HG03457 (cell line): ENCODE measurements around the gene CBFB.
"Not testable (repeated sequence)": the region's sequence is repeated elsewhere in the genome, so short reads cannot be mapped to it uniquely, and the experiment has no call there.

Experiments used
- ATAC-seq: cut with Tn5 transposase; IDR thresholded peaks from one replicate; pipeline ENCODE4 v1.9.1; 2021; ENCODE audit warnings: moderate number of reproducible peaks; ENCODE audit not compliant: unreplicated experiment

The CBFB gene

GRCh38 chr16:67120025-67120424 is 91.1 kb downstream of the CBFB start:
- ATAC-seq = no peak

GRCh38 chr16:67122799-67123198 is 93.8 kb downstream of the CBFB start:
- not testable (repeated sequence) for ATAC-seq

- no peak for ATAC-seq
These were observed 99.5 kb downstream of the CBFB start for GRCh38 chr16:67128417-67128816.

DNA sequence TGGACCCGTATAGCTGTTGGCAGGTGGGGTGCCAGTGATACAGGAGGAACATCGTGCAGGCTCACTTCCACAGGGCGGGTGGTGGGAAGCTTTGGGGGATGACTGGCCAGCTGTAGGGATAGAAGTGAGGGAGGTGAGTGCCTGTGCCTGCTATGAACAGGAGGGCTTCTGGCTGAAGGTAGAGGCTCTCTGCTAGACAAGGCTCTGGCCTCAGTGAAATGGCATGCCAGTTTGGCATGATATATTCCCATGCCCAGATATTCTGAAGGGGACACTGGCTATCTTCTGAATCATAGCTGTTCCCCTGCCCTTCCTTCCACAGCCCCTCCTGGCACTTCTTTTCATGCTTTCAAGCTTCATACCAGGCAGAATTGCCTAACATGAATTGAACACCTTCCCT is 99.9 kb downstream of the CBFB start:
- no peak for ATAC-seq

- ATAC-seq = no peak
These were observed 100.5 kb downstream of the CBFB start for GRCh38 chr16:67129422-67129821.

- ATAC-seq = no peak
These were observed 108.7 kb downstream of the CBFB start for GRCh38 chr16:67137605-67138004.

- no peak for ATAC-seq
These were observed 112.4 kb downstream of the CBFB start for GRCh38 chr16:67141391-67141790.

GRCh38 chr16:67142342-67142741 is 113.4 kb downstream of the CBFB start:
- ATAC-seq = no peak

DNA sequence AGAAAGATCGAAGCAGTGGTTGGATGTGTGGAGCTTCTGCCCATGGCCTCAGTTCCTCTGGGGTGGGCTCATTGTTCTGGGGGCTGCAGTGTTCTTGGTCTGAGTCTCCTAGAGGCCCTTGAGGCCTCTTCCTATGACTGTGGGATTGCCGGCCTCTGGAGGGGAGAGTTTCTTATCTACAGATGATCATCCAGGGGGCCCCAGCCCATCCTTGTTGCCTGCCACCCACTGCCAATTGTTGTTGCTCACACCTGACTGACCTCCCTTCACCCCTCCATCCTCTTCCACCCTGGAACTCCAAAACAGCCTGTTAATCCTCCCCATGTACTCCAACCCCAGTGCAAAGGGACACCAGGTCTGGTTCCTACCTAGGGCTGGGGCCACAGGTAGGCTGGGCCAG is 116.0 kb downstream of the CBFB start:
- no peak for ATAC-seq

DNA sequence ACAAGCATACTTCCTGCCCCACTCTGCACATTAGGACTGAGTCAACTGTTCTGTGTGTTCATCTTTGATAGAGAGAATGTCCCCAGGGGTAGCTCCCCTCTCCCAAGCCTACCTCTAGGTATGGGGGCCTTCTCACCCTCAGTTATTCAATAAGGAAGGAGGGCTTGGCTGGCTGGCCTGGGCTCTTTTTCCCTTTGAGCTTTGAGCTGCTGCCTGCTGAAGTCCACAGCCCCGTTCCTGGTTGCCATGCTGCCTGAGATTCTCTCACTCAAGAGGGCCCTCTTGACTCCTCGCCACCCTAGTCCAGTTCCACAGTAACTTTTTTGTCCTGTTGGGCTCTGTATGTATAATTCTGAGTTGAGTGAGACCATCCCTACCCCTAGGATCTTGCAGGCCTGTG is 116.8 kb downstream of the CBFB start:
- no peak for ATAC-seq

- no peak for ATAC-seq
These were observed 117.8 kb downstream of the CBFB start for GRCh38 chr16:67146523-67147357.

DNA sequence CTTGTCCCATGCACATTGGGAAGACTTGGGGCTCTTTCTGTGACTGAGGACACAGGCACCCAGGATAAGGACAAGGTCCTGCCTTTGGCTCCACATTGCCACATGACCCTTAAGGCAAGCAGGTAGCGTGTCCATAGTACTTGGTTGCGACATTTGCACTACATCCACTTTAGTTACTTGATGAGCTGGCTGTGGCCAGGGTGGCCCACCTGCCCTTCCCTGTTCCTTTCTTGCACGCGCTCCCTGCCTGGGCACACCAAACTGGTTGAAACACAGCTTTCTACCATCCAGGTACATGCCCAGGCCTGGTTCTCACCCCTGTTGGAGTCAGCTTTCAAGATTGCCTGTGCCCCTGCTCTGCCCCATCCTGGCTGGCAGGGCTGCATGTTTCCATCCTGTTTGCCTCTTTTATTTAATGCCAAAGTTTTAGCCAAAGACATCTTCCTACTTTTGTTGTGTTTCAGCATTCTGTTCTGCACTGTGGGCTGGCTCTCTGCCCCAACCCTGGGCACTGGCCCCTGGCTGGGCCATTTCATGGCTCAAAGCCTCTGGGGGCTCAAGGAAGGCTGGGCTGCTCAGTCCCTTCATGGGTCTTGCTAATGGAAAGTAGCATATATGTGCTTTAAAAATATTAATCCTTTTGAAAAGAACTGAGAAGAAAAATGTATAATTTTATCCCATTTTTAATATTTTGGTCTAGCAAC is 118.6 kb downstream of the CBFB start:
- ATAC-seq = no peak

- no peak for ATAC-seq
These were observed 119.3 kb downstream of the CBFB start for GRCh38 chr16:67148221-67148620.

DNA sequence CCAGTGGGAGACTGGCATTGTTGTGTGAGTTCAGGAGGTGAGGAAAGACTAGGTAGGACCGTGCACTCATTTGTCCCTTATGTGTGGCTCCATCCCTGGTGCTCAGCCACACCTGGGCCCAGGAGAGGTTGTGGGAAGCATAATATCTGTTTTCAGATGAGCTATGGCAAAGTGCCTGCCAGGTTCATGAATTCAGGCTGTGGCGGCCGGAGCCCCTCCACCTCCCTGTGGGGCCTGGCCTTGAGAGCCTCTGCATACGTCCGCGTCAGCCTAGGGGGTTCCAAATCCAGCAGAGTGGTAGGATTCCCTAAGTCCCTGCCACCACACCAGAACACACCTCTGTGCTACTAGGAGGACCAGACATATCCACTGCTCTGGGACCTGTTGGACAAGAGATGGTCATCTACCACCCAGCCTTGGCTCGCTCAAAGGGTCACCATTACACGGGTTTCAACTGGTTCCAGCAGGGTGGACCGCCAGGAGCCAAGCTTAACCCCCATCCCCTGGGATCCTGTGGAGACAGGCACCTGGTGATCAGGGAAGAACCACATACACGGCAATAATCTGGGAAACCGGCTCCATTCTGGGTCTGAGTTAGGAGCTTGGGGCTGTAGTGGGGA is 119.8 kb downstream of the CBFB start:
- no peak for ATAC-seq

GRCh38 chr16:67149276-67150046 is 120.5 kb downstream of the CBFB start:
- no peak for ATAC-seq

GRCh38 chr16:67150047-67150832 is 121.3 kb downstream of the CBFB start:
- ATAC-seq = no peak
